GM19238 (cell line): Measurements from ENCODE around the gene SPP2.

Experiments
- DNase-seq: peaks from one replicate; pipeline ENCODE4 v3.0.0; 2011; ENCODE audit warnings: low spot score; ENCODE audit not compliant: insufficient read length

The SPP2 gene

GRCh38 chr2:234091883-234092282 lies 41.4 kb downstream of the SPP2 start:
- DNase-seq: no peak

GRCh38 chr2:234092344-234092743 lies 41.8 kb downstream of the SPP2 start:
- no peak for DNase-seq

- no peak for DNase-seq
Observed at GRCh38 chr2:234095301-234095700, 44.8 kb downstream of the SPP2 start.

GRCh38 chr2:234096164-234096563 lies 45.7 kb downstream of the SPP2 start:
- DNase-seq: no peak

GRCh38 chr2:234098681-234099080 lies 48.2 kb downstream of the SPP2 start:
- no peak for DNase-seq

- no peak for DNase-seq
Observed at GRCh38 chr2:234099266-234099665, 48.8 kb downstream of the SPP2 start.

GRCh38 chr2:234100686-234101085 lies 50.2 kb downstream of the SPP2 start:
- no peak for DNase-seq

- DNase-seq: no peak
Observed at GRCh38 chr2:234102112-234102511, 51.6 kb downstream of the SPP2 start.

GRCh38 chr2:234107861-234108260 lies 57.4 kb downstream of the SPP2 start:
- DNase-seq: no peak

- no peak for DNase-seq
Observed at GRCh38 chr2:234109321-234109720, 58.8 kb downstream of the SPP2 start.

- no peak for DNase-seq
Observed at GRCh38 chr2:234110219-234110618, 59.7 kb downstream of the SPP2 start.

- DNase-seq: no peak
Observed at GRCh38 chr2:234111523-234111922, 61.0 kb downstream of the SPP2 start.

GRCh38 chr2:234116010-234116409 lies 65.5 kb downstream of the SPP2 start:
- DNase-seq: no peak

- no peak for DNase-seq
Observed at GRCh38 chr2:234121999-234122398, 71.5 kb downstream of the SPP2 start.

GRCh38 chr2:234125451-234126145 lies 75.1 kb downstream of the SPP2 start:
- no peak for DNase-seq

- no peak for DNase-seq
Observed at GRCh38 chr2:234126146-234126470, 75.6 kb downstream of the SPP2 start.
